GM19035 (cell line): ENCODE measurements around the gene EMCN.
"Not testable (repeated sequence)": the region's sequence is repeated elsewhere in the genome, so short reads cannot be mapped to it uniquely, and the experiment has no call there.

Source experiments
- ATAC-seq: cut with Tn5 transposase; IDR thresholded peaks from one replicate; pipeline ENCODE4 v1.9.1; 2021; ENCODE audit not compliant: unreplicated experiment

EMCN gene

GRCh38 chr4:100517864-100518341 is at the start of gene EMCN:
Gene EMCN (minus strand): TSS chr4:100518022. CDS start chr4:100517914, 108 bp downstream.
- ATAC-seq = no peak

GRCh38 chr4:100566396-100566795 is 48.6 kb upstream of the EMCN start:
- ATAC-seq = no peak

- no peak for ATAC-seq
Measured at GRCh38 chr4:100557306-100557705, 39.5 kb upstream of the EMCN start.

GRCh38 chr4:100555611-100556337 is 38.0 kb upstream of the EMCN start:
- no peak for ATAC-seq

- no peak for ATAC-seq
Measured at GRCh38 chr4:100548200-100548560, 30.4 kb upstream of the EMCN start.

- no peak for ATAC-seq
Measured at GRCh38 chr4:100547541-100548199, 29.8 kb upstream of the EMCN start.

GRCh38 chr4:100545427-100545826 is 27.6 kb upstream of the EMCN start:
- no peak for ATAC-seq

- no peak for ATAC-seq
Measured at GRCh38 chr4:100540131-100540530, 22.3 kb upstream of the EMCN start.

GRCh38 chr4:100539706-100540105 is 21.9 kb upstream of the EMCN start:
- no peak for ATAC-seq

- no peak for ATAC-seq
Measured at GRCh38 chr4:100533741-100534140, 15.9 kb upstream of the EMCN start.

- not testable (repeated sequence) for ATAC-seq
Measured at GRCh38 chr4:100530161-100530560, 12.3 kb upstream of the EMCN start.

GRCh38 chr4:100525686-100526085 is 7.9 kb upstream of the EMCN start:
- no peak for ATAC-seq

GRCh38 chr4:100519205-100519604 is 1.4 kb upstream of the EMCN start:
- ATAC-seq = no peak

GRCh38 chr4:100516225-100516624 is 1.6 kb downstream of the EMCN start:
- ATAC-seq = no peak

- no peak for ATAC-seq
Measured at GRCh38 chr4:100511896-100512295, 5.9 kb downstream of the EMCN start.

GRCh38 chr4:100510551-100510950 is 7.3 kb downstream of the EMCN start:
- no peak for ATAC-seq

- ATAC-seq = no peak
Measured at GRCh38 chr4:100509386-100509785, 8.4 kb downstream of the EMCN start.

GRCh38 chr4:100508691-100509090 is 9.1 kb downstream of the EMCN start:
- ATAC-seq = no peak

- no peak for ATAC-seq
Measured at GRCh38 chr4:100504086-100504874, 13.5 kb downstream of the EMCN start.

GRCh38 chr4:100497791-100498190 is 20.0 kb downstream of the EMCN start:
- no peak for ATAC-seq

GRCh38 chr4:100495074-100495473 is 22.7 kb downstream of the EMCN start:
- no peak for ATAC-seq

GRCh38 chr4:100494166-100494565 is 23.7 kb downstream of the EMCN start:
- ATAC-seq = no peak
